HepG2 (cell line): ENCODE results near the gene SNAPIN. TPM values are rescaled to one million over a fixed set of nuclear protein-coding genes. Genes with fewer than 3 reads are reported as not detected.
A peak's percentile ranks its signal among the peaks of the same experiment; 100 is the strongest.

Experiments
- HMGA1 ChIP-seq: sonication (generic); formaldehyde crosslinking; conservative IDR thresholded peaks from 2 replicates; pipeline ENCODE4 v1.4.0; 2020; ENCODE audit warnings: missing genetic modification reagents
- HNRNPH1 ChIP-seq: fragments of 200-400 bp; formaldehyde crosslinking; optimal IDR thresholded peaks from 2 replicates; pipeline ENCODE3; 2017; ENCODE audit warnings: mild to moderate bottlenecking, low read depth, low read length
- HOXA7 ChIP-seq: sonication (generic); formaldehyde crosslinking; IDR thresholded peaks from 2 replicates; pipeline ENCODE4 v1.8.1; 2022; ENCODE audit warnings: mild to moderate bottlenecking, missing genetic modification reagents, moderate library complexity
- KLF16 ChIP-seq, 2 experiments: sonication (generic) in 1 of 2; formaldehyde crosslinking in 1 of 2; IDR thresholded peaks; 2 replicates each; pipeline versions ENCODE4 v1.6.1 to v1.8.0; 2016 to 2023; ENCODE audit warnings: missing genetic modification reagents in 2 of 2, missing compliant biosample characterization in 1 of 2
- MIER2 ChIP-seq: IDR thresholded peaks from 2 replicates; pipeline ENCODE4 v1.6.1; 2016; ENCODE audit warnings: missing biosample characterization, missing genetic modification reagents
- PAXIP1 ChIP-seq: sonication (generic); formaldehyde crosslinking; conservative IDR thresholded peaks from 2 replicates; pipeline ENCODE4 v1.4.0; 2020; ENCODE audit warnings: mild to moderate bottlenecking, missing genetic modification reagents, moderate library complexity
- POLR2AphosphoS5 ChIP-seq: IDR thresholded peaks from 2 replicates; pipeline ENCODE4 v1.6.1; 2012; ENCODE audit warnings: low read depth, low read length
- SRF ChIP-seq: IDR thresholded peaks from 2 replicates; pipeline ENCODE4 v1.6.1; 2011; ENCODE audit warnings: mild to moderate bottlenecking, low read depth, low read length, moderate library complexity
- STAG1 ChIP-seq: sonication (generic); formaldehyde crosslinking; IDR thresholded peaks from 2 replicates; pipeline ENCODE4 v1.4.0; 2020; ENCODE audit warnings: missing genetic modification reagents
- TERF1 ChIP-seq: sonication (generic); formaldehyde crosslinking; IDR thresholded peaks from 2 replicates; pipeline ENCODE4 v1.8.0; 2022; ENCODE audit warnings: mild to moderate bottlenecking, missing genetic modification reagents, moderate library complexity
- ZMAT3 ChIP-seq: sonication (generic); formaldehyde crosslinking; conservative IDR thresholded peaks from 2 replicates; pipeline ENCODE4 v1.7.0; 2021; ENCODE audit warnings: missing genetic modification reagents
- ZNF224 ChIP-seq: sonication (generic); formaldehyde crosslinking; IDR thresholded peaks from 2 replicates; pipeline ENCODE4 v1.5.0; 2020; ENCODE audit warnings: mild to moderate bottlenecking, missing genetic modification reagents
- ZNF280B ChIP-seq: sonication (generic); formaldehyde crosslinking; IDR thresholded peaks from 2 replicates; pipeline ENCODE4 v1.5.0; 2020; ENCODE audit warnings: missing genetic modification reagents, mild to moderate bottlenecking, borderline replicate concordance
- ZNF615 ChIP-seq: sonication (generic); formaldehyde crosslinking; IDR thresholded peaks from 2 replicates; pipeline ENCODE4 v1.5.0; 2020; ENCODE audit warnings: mild to moderate bottlenecking, missing genetic modification reagents, borderline replicate concordance
- ZNF629 ChIP-seq: sonication (generic); formaldehyde crosslinking; conservative IDR thresholded peaks from 2 replicates; pipeline ENCODE4 v1.5.0; 2020; ENCODE audit warnings: missing genetic modification reagents
- ZNF678 ChIP-seq: sonication (generic); formaldehyde crosslinking; IDR thresholded peaks from 2 replicates; pipeline ENCODE4 v1.4.0; 2020; ENCODE audit warnings: mild to moderate bottlenecking, missing genetic modification reagents
- ZNF724P ChIP-seq: sonication (generic); formaldehyde crosslinking; IDR thresholded peaks from 2 replicates; pipeline ENCODE4 v1.8.0; 2022; ENCODE audit warnings: missing genetic modification reagents, borderline replicate concordance
- ZSCAN21 ChIP-seq: sonication (generic); formaldehyde crosslinking; IDR thresholded peaks from 2 replicates; pipeline ENCODE4 v1.8.0; 2022; ENCODE audit warnings: mild to moderate bottlenecking, missing genetic modification reagents, moderate library complexity, borderline replicate concordance
- polyA plus RNA-seq, 8 experiments: library from polyadenylated mRNA; depleted of rRNA in 3 of 8; stranded (reverse) in 7 of 8; unstranded in 1 of 8; fragments of >200 nt; fragmentation: Illumina TruSeq in 4 of 8; extraction: Trizol in 4 of 8; gene quantifications; 2 replicates each; pipeline versions ENCODE4 v1.2.1 to v1.2.3, GENCODE V29; 2011 to 2016; ENCODE audit warnings: low read depth in 4 of 8, missing spikeins in 1 of 8, mixed read lengths in 1 of 8; ENCODE audit not compliant: insufficient read depth in 1 of 8
- total RNA-seq, 5 experiments: library from RNA; depleted of rRNA; stranded (reverse); fragments of >200 nt; fragmentation: Illumina TruSeq; extraction: Trizol; gene quantifications; 2 replicates each; pipeline ENCODE4 v1.2.3, GENCODE V29; 2016; ENCODE audit warnings: low read depth in 1 of 5

Gene SNAPIN
- total and polyA plus RNA-seq, 2 of the 13 experiments (the other 11 are each of a cell fraction or from before 2014, with no cell fraction given): 23.9 to 25.7 TPM

GRCh38 chr1:153627715-153628626 lies 30.5 kb upstream of the SNAPIN start, which contains the start of gene S100A1 (continued):
- no peak for TF ChIP-seq TERF1
- TF ChIP-seq KLF16 (CRISPR knock-in tag; IDR thresholded peaks at IDR 0.05): 0 out of 4 replicates have a peak, but pooled peaks of 1 of the 2 experiments have one; percentile 19
- 0 out of 2 replicates have a peak, but pooled peaks have one; percentile 16 for TF ChIP-seq PAXIP1 (CRISPR knock-in tag)
- no peak for TF ChIP-seq MIER2
- no peak for TF ChIP-seq ZNF678 (CRISPR knock-in tag)
- TF ChIP-seq SRF: no peak
- TF ChIP-seq HMGA1 (CRISPR knock-in tag): no peak
- TF ChIP-seq ZNF280B (CRISPR knock-in tag): no peak
- TF ChIP-seq POLR2AphosphoS5: peak; percentile 84
- TF ChIP-seq HOXA7: no peak
- TF ChIP-seq ZNF629 (CRISPR knock-in tag): no peak
- TF ChIP-seq ZNF615 (CRISPR knock-in tag): no peak
- TF ChIP-seq ZNF724P (CRISPR knock-in tag): no peak
- TF ChIP-seq STAG1 (CRISPR knock-in tag): peak; percentile 19; the same call in 1 of the 2 replicates
- TF ChIP-seq HNRNPH1: no peak
- TF ChIP-seq ZMAT3 (CRISPR knock-in tag): no peak
- TF ChIP-seq ZSCAN21 (CRISPR knock-in tag): no peak
- 0 out of 2 replicates have a peak, but pooled peaks have one; percentile 11 for TF ChIP-seq ZNF224
